AG09309 (cell line): ENCODE results near the gene NDRG3.

Experiments
- DNase-seq: peaks from one replicate; pipeline ENCODE4 v3.0.0-alpha.2; 2010; ENCODE audit warnings: low read depth
- H3K4me3 ChIP-seq: 2 replicates; pipeline ENCODE4 v1.5.1; 2011; ENCODE audit warnings: mild to moderate bottlenecking, low read depth, low read length, moderate library complexity; ENCODE audit not compliant: control insufficient read depth
- TF ChIP-seq, protein P1 (sequence below): IDR thresholded peaks from 2 replicates; pipeline ENCODE4 v1.5.1; 2011; ENCODE audit warnings: mild to moderate bottlenecking, low read depth, low read length, inconsistent platforms; ENCODE audit not compliant: insufficient read depth, control insufficient read depth; ENCODE audit errors: missing control alignments

Gene NDRG3

DNA sequence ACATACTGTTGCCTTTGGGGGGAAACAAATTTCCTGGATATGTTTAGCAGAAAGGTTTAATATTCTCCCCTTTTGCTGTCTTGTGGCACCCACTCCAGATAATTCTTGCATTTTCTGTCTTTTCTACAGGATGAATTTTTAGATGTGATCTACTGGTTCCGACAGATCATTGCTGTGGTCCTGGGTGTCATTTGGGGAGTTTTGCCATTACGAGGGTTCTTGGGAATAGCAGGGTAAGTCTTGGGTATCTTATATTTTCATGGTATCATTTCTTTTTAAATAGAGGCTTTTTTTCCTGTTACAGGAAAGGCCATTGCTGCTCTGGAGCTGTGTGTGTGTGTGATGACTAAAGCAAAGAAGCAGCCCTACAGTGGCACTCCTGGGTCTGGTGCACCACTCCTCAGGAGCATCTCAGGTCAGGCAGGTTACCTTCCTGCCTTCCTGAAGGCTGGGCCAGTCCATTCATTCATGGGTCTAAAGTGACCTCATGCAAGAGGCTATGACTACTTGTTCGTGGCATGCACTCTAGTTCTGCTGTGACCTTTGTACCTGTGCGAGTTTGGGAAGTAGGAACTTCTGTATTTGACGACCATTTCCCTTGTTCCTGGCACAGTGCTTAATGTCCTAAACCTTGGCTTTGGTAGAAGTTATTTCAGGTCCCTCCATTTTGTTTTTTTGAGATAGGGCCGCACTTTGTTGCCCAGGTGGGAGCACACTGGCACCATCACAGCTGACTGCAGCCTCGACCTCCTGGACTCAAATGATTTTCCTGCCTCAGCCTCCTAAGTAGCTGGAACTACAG, 138.1 kb downstream of the NDRG3 start:
- TF ChIP-seq, protein P1, sequence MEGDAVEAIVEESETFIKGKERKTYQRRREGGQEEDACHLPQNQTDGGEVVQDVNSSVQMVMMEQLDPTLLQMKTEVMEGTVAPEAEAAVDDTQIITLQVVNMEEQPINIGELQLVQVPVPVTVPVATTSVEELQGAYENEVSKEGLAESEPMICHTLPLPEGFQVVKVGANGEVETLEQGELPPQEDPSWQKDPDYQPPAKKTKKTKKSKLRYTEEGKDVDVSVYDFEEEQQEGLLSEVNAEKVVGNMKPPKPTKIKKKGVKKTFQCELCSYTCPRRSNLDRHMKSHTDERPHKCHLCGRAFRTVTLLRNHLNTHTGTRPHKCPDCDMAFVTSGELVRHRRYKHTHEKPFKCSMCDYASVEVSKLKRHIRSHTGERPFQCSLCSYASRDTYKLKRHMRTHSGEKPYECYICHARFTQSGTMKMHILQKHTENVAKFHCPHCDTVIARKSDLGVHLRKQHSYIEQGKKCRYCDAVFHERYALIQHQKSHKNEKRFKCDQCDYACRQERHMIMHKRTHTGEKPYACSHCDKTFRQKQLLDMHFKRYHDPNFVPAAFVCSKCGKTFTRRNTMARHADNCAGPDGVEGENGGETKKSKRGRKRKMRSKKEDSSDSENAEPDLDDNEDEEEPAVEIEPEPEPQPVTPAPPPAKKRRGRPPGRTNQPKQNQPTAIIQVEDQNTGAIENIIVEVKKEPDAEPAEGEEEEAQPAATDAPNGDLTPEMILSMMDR: no peak
- DNase-seq: no peak
- no peak overlapping the region for H3K4me3 ChIP-seq

DNA sequence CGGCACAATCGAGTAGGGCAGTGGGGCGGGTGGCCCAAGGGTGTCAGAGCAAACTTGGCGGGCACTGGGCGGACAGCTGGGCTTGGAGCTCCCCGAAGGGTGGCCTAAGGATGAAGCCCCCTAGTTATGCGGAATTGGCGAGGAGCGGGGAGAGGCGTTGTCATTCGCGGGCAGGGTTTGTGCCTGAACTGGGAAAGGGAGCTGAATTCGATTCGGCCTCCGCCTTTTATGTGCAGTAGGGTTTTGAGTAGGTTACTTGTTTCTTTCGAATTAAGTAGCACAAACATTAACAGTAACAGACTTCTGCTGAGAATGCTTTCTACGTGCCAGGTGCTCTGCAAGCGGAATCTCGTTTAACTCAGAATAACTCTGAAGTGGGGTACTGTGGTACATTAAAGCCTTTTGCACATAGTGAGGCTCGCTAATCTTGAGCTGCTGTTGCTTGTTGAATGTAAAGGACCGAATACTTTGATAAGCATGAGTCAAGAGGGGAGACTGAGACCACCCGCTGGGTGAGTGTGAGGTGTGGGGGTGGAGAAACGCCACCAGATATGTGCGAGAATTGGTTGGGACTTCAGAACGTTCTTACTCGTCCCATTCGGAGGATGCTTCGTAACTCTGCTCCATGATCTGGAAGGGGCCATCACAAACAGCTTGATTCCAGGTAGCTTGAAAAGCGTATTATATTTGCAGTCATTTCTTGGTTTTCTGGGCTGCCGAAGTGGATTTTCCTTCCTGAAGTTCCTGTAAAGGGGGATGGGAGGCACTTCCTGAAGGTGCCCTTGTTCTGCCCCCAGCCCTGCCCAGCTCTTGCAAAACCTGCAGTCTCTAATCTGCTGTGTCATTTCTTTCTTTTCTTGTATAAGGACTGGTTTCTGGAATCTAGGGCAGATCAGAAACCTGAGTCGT, 139.5 kb downstream of the NDRG3 start:
- DNase-seq: no peak
- H3K4me3 ChIP-seq: peak overlapping the region; percentile 85
- TF ChIP-seq, protein P1: no peak

DNA sequence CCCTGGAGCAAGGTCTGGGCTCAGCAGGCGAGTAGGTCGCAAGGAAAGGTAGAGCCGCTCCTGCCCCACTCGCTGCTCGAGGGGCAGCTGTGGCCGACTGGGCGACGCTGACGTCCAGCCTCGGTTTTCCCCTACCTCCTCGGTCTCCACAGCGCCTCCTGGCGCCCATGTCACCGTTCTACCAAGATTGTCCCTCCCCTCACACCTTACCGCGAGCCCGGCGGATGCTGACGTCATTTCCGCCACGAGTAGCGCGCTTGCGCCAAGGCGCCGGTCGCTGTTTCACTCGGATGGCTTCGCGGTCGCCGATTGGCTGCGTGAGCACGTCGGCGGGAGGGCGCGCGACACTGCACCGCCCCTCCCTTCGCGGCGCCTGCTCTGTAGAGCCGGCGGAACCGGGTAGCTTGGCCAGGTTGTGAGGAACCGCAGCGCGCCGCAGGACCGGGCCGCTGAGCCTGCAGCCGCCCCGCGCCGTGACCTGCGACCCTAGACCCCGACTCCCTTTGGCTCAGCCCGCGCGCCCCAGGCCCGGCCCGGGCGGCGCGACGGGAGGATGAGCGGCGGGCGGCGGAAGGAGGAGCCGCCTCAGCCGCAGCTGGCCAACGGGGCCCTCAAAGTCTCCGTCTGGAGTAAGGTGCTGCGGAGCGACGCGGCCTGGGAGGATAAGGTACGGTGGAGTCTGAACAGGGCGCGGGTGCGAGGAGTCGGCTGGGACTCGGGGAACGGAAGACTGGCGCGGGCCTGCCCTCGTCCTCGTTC, 140.3 kb downstream of the NDRG3 start, which contains the start of gene RAB5IF:
Gene RAB5IF (plus strand): TSS at position 381 of the 759 bp plus-strand sequence. CDS start 173 bp downstream, at position 554.
- TF ChIP-seq, protein P1: peak; percentile 90
- DNase-seq: peak; percentile 90
- H3K4me3 ChIP-seq: peak within 1 kb of the TSS; percentile 85

DNA sequence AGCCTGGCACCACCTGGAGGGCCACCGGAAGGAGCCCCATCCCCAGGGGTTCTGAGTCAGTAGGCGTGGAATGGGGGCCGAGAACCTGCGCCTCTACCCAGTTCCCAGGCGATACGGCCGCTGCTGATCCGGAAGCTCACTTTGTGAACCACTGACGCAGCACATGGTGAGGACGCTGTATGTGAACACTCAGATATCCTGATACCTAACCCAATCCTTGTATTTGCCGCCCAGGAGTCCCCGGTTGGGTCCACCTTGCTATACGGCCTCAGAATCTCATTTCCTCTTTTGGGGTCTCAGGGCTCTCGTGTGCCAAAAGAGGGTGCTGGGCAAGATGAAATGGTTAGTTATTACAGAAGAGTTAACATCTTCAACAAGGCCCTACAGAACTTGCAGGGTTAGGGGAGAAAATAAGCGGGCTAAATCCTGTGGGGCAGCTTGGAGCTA, 140.9 kb downstream of the NDRG3 start:
- TF ChIP-seq, protein P1: no peak
- H3K4me3 ChIP-seq: peak overlapping the region; percentile 27
- no peak for DNase-seq
